GM12891 (cell line): ENCODE data around the gene IL32.

Source experiments
- DNase-seq: peaks from one replicate; pipeline ENCODE4 v3.0.0; 2011; ENCODE audit warnings: low spot score; ENCODE audit not compliant: insufficient read length
- FAIRE-seq: peaks from 2 replicates; lab custom pipeline; 2011; peaks lifted over from hg19 to GRCh38; lab: Jason Lieb, UNC
- PAX5 ChIP-seq: IDR thresholded peaks from 2 replicates; pipeline ENCODE4 v1.6.1; 2011; ENCODE audit warnings: low read length, moderate library complexity, mild to moderate bottlenecking; ENCODE audit not compliant: insufficient read depth, severe bottlenecking
- POLR2A ChIP-seq: IDR thresholded peaks from 2 replicates; pipeline ENCODE4 v1.6.1; 2011; ENCODE audit warnings: low read depth, low read length, control low read depth
- POLR2AphosphoS5 ChIP-seq: IDR thresholded peaks from 2 replicates; pipeline ENCODE4 v1.6.1; 2011; ENCODE audit warnings: low read depth, low read length, control low read depth
- POU2F2 ChIP-seq: IDR thresholded peaks from 2 replicates; pipeline ENCODE4 v1.6.1; 2011; ENCODE audit warnings: low read depth, mild to moderate bottlenecking, control low read depth, low read length, moderate library complexity
- SPI1 ChIP-seq: IDR thresholded peaks from 2 replicates; pipeline ENCODE4 v1.6.1; 2011; ENCODE audit warnings: low read depth, low read length, control low read depth
- TAF1 ChIP-seq: IDR thresholded peaks from 2 replicates; pipeline ENCODE4 v1.6.1; 2011; ENCODE audit warnings: low read depth, low read length, control low read depth

IL32 gene

DNA sequence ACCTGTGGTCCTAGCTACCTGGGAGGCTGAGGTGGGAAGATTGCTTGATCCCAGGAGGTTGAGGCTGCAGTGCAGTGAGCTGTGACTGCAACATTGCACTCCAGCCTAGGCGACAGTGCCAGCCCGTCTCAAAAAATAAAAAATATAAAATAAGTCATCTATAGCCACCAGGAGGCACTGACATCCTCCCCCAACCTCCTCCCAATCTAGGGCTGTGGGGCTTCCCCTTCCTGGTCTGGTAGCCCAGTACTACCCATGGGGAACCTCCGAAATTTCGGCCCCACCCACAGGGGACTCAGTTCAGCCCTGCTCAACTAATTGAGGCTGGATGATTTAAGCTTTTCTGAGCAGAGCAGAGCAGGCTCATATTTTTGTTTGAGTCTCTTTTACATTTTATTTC, 30.4 kb downstream of the IL32 start:
- DNase-seq (peak; percentile 81), FAIRE-seq (peak; percentile 72)
- no peak for TF ChIP-seq TAF1
- 0 out of 2 replicates have a peak, but pooled peaks have one; percentile 2 for TF ChIP-seq SPI1

DNA sequence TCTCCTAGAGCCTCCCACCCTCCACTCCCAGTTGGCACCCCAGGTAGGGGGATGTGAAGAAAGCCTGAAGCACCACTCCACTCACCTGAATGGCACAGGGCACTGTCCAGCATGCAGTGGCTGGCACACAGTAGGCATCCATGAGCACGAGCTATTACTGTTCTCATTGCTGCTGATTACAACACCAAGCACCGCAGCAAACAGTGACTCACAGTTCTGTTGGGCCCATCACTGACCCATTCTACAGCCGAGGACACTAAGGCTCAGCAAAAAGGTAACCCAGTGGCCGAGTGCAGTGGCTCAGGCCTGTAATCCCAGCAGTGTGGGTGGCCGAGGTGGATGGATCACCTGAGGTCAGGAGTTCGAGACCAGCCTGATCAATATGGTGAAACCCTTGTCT, 30.9 kb downstream of the IL32 start:
- no peak for DNase-seq
- FAIRE-seq: peak; percentile 20
- TF ChIP-seq POLR2A (no peak), TAF1 (no peak), PAX5 (no peak), POU2F2 (no peak), POLR2AphosphoS5 (no peak), SPI1 (no peak)

DNA sequence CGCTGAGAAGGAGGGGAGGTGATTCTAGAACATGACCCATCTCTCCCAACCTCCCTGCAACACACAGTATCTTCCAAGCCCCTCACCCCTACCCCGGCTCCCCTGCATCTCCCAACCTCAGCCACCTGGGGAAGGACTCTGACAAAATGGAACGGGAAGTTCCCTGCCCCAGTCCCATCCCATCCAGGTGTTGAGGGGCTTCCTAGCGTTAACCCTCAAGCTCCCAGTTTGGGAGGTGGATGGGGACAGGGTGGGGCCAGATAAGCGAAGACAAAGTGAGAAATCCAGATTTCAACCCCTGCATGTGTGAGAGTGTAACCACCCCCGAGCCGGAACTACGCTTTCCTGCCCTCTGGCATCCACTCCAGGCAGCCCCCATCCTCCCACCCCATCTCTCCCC, 31.8 kb downstream of the IL32 start:
- FAIRE-seq (no peak), DNase-seq (no peak)
- no peak for TF ChIP-seq POU2F2
- no peak for TF ChIP-seq POLR2AphosphoS5
- no peak for TF ChIP-seq TAF1
- no peak for TF ChIP-seq PAX5
- no peak for TF ChIP-seq SPI1
- no peak for TF ChIP-seq POLR2A

DNA sequence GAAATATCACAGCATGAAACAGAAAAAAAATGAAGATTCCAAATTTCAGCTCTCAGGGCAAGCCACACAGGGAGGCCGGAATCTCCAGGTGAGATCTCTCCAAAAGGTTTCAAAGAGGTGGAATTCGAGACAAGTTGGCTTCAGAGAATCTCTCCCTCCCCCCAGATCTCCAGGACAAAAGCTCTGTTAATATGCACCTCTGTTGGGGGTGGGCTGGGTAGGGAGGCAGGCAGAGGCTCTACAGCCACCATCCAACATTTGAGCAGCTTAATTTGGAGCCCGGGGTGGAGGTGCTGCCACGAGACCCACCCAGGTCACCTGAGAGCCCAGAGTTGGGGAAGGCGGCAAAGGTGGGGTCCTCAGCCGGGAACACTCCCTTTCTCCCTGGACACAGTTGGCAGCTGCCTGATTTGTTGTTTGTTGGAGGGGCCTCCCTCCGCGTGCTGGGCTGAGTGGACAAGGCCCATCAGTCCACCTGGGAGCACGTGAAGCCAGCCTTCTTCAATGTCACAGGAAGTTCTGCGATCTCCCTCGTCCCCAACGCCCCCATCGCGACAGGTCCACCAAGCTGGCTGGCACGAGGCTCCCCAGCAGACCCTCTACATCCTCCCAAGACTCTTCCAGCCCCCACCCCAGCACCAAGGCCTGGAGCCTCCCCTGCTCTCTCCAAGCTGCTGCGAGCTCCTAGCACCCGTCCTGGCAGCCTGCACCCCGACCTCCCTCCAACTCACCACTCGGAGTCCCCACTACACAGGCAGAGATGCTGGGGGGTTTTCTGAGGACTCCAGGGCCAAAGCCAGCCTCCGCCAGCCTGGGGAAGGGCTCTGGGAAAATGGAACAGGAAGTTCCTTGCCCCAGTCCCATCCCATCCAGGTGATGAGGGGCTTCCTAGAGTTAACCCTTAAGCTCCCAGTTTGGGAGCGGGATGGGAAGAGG, 33.3 kb downstream of the IL32 start, which contains the start of gene ZSCAN10:
TSS of gene ZSCAN10 (minus strand) at position 836 of the 936 bp plus-strand sequence. CDS start 6,357 bp downstream, outside the sequence.
- no peak for DNase-seq
- TF ChIP-seq TAF1 (no peak), POU2F2 (no peak), POLR2AphosphoS5 (no peak), POLR2A (no peak), PAX5 (no peak), SPI1 (no peak)
- no peak for FAIRE-seq

DNA sequence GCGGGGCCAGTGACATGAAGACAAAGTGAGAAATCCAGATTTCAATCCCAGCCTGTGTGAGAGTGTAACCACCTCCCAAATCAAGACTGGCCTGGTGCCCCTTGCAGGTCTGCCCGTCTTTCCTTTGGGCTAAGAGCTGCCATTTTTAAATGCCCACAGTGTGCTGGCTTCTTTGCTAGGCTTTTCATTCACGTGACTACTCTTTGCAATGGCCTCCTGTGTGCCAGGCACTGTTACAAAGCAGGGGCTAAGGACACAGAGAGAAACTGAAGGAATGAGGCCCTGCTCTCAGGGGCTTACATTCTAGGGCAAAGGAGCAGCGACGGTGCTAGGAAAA, 33.9 kb downstream of the IL32 start:
- no peak for TF ChIP-seq POLR2A
- no peak for TF ChIP-seq POLR2AphosphoS5
- TF ChIP-seq PAX5: no peak
- no peak for TF ChIP-seq POU2F2
- no peak for TF ChIP-seq SPI1
- TF ChIP-seq TAF1: no peak
- DNase-seq (no peak), FAIRE-seq (no peak)

DNA sequence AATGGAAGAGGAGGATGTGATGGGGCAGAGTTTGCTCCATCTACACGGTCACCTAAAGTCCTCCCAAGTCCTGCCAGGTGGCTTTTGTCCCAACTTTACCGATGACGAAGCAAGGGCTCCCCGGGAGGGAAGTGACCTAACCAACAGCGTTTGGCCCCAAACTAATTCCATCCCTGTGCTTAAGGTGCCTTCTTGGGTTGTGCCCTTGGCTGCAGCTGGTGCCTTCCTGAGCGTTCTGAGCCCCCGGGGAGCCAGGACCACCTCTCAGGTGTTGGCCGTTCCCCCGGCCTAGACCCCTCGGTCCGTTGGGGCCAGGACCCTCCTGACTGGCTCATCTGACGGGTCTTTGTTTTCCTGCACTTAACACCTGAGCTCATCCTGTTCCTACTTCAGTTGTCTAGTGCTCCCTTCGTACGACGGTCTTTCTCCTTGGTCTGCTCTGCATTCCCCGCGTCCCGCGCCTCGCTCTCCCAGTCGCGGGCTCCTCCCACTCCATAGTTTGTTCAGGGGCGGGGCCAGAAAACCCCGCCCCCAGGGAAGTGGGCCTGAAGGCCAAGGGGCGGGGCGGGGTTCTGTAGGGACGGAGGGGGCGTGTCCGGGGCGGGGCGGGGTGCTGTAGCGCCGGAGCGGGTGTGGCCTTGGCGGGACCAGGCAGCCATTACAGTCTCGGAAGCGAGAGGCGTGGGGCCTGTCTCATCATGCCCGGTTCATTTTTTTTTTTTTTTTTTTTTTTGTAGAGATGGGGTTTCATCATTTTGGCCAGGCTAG, 34.5 kb downstream of the IL32 start:
- no peak for TF ChIP-seq POLR2A
- TF ChIP-seq SPI1: no peak
- no peak for TF ChIP-seq PAX5
- no peak for TF ChIP-seq POU2F2
- TF ChIP-seq TAF1: no peak
- TF ChIP-seq POLR2AphosphoS5: no peak
- FAIRE-seq (peak; percentile 72), DNase-seq (peak; percentile 93)

DNA sequence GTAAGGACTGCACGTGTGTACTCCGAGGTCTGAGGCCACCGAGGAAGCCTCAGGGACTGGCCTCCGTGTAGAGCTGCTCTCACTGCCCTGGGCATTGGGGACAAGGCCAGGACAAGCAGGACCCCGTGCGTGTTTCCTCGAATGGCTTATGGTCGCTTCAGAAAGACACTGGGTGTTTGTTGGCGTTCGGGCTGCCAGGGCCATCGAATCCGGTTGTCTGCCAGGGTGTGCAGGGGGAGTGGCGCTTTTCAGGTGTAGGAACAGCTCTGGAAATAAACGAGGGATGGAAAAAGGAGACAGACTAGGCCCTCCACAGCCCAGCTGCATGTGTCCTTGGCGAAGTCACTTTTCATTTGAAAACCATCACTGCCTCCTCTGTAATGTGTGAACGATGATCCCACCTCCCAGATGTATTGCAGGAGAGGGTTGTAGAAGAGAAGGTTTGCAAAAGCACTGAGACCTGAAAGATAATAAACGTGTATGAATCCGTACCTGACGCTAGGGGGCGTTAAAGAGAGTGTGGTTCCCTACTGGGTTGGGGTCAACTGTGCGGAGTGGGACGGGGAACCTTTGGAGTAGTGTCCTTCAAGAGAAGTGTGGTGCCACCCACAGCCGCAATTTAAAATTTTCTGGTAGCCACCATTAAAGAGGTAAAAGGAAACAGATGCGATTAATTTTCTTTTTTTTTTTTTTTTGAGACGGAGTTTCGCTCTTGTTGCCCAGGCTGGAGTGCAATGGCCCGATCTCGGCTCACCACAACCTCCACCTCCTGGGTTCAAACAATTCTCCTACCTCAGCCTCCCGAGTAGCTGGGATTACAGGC, 35.8 kb downstream of the IL32 start:
- TF ChIP-seq POU2F2 (no peak), TAF1 (no peak), SPI1 (no peak), PAX5 (no peak), POLR2A (no peak), POLR2AphosphoS5 (no peak)
- FAIRE-seq (peak; percentile 84), DNase-seq (peak; percentile 64)

DNA sequence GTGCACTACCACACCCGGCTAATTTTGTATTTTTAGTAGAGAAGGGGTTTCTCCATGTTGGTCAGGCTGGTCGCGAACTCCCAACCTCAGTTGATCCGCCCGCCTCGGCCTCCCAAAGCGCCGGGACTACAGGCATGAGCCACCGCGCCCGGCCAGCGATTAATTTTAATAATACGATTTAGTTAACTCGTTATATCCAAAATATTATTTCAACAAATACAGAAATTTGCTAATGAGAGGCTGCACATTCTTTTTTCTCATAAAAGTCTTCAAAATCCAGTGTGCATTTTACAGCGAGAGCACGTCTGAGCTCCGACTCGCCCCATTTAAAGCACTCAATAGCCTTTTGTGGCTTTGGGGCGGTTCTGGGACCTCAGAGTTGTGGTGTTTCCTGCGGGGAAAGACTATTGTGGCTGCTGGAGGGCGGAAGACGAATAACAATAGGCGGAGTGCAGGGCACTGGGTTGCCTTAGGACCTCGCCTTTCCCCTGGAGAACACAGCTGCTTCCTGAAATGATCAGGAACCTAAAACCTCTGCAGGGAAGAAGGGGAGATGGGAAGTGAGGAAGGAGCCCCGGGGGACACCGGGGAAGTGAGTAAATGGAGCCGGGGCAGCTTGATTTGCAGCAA, 36.5 kb downstream of the IL32 start:
- FAIRE-seq (no peak), DNase-seq (no peak)
- no peak for TF ChIP-seq PAX5

DNA sequence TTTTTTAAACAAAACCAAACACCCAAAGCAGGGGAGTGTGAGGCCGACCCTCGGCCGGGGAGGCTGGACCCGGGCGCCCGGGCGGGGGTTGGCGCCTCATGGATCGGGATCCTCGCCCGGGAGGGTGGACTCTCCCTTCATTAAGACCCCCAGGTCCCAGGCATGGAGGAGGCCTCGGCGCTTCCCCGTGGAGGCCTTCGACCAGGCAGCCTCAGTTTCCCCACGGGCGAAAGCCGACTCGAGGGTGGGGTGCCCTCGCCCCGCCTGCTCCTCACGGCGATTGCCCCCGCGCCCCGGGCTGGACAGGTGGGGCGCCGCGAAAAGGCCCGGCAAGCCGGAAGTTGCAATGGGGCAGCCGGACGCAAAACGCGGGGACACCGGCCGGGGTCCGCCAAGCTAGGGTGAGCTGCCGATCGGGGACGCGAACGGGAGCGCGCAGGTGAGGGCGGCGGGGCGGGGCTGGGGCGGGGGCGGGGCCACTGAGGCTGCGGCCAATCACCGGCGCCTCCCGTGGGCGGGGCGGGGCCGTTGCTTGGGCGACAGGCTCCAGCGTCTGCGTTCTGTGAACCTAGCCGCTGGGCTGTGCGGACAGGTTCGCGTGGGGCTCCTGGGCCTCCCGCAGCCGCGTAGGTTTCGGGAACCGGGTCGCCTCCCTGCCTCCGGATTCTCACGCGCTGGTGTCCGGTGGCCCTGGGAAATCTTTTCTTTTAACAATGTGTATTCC, 40.9 kb downstream of the IL32 start:
- peak; percentile 70 for TF ChIP-seq POLR2A
- no peak for TF ChIP-seq POU2F2
- peak; percentile 69 for TF ChIP-seq TAF1
- peak; percentile 58; the same call in 1 of the 2 replicates for TF ChIP-seq POLR2AphosphoS5
- TF ChIP-seq PAX5: peak; percentile 24
- no peak for TF ChIP-seq SPI1
- DNase-seq (peak; percentile 99), FAIRE-seq (peak; percentile 77)
